Heart left ventricle (tissue), 13 donors: Measurements from ENCODE around the gene AOC2.

Source experiments
- CTCF ChIP-seq, 12 donors: fragments of 200-600 bp; sonication (generic) in 4 of 12; IDR thresholded peaks; one replicate each; pipeline versions ENCODE4 v1.5.0 to v1.8.0; 2018 to 2022; ENCODE audit warnings: antibody characterized with exemption in 12 of 12, mild to moderate bottlenecking in 5 of 12
- POLR2A ChIP-seq, 2 donors: fragments of 450-650 bp; IDR thresholded peaks; one replicate each; pipeline ENCODE4 v1.6.1; 2017; ENCODE audit warnings: antibody characterized with exemption in 2 of 2, mild to moderate bottlenecking in 2 of 2, moderate library complexity in 2 of 2
- donor health status: ischemic (EF 13 %, LVEDD 7.1; RV severe dilation, severe dysfunction).
- donor health status: DM: no; HTN: yes; CAD: no.
- donor health status: DM: no; HTN: no; CAD: no.
- donor health status: ischemic (EF 25% LVEDD 6.9; RV normal size, moderate dysfunction).
- donor health status: ischemic (EF 25% LVEDD 5.7; RV mildly dilated, moderate dysfunction).
- donor health status: ischemic (EF 35%, LVEDD 5.7; RV mildly dilated, moderate dysfunction).
- donor health status: nonischemic (EF 11% LVEDD 7.7; RV severe dilation, severe dysfunction).
- donor health status: DM: yes; HTN: yes; CAD: no.
- donor health status: PGD.
- donor health status: ischemic (EF 29% LVEDD 5.4; RV normal size, mild dysfunction).
- donor health status: nonischemic (EF 23%, LVEDD 6.1; RV moderate dilation, normal function).

DNA sequence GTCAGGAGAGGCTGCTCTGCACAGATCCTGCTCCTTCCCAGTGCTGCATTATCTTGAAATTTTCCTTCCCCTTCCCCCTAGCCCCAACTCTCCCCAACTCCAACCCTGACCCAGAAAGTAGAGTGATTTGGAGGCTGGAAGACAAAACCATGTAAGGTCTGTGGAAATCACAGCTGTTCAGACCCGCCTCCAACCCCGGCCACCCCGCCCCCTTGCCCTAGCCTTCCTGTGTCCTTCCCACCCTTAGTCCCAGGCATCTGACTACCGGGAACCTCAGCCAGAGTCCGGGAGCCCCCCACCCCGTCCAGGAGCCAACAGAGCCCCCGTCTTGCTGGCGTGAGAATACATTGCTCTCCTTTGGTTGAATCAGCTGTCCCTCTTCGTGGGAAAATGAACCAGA is 6.6 kb downstream of the AOC2 start, which contains the start of gene AOC3:
- no peak for TF ChIP-seq POLR2A (IDR thresholded peaks at IDR 0.05)
- no peak for TF ChIP-seq CTCF (IDR thresholded peaks at IDR 0.05)
